ENCODE results near the gene FGF14.

DNA sequence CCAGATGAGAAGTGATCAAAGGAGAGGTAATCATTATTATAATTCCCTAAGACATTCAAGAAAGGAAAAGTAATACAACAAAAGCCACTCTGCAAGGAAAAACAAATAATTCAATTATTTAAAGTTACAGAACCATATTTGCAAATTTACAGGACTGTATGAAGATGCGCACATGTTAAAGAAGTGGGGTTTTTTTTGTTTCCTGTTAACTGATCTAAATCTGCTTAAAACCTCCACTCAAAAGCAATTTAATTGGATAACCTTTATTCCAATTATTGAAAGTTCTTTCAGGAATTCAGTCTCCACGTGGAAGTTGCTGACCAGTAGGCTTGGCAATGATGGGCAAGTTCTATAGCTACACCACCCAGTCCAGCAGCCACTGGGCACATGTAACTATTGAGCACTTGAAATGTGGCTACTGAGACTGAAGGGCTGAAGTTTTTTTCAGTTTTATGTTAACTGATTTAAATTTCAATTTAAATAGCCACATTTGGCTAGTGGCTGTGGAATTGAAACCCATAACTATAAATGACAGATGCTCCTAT lies 232.3 kb downstream of the FGF14 start:
- TF ChIP-seq, protein P1, sequence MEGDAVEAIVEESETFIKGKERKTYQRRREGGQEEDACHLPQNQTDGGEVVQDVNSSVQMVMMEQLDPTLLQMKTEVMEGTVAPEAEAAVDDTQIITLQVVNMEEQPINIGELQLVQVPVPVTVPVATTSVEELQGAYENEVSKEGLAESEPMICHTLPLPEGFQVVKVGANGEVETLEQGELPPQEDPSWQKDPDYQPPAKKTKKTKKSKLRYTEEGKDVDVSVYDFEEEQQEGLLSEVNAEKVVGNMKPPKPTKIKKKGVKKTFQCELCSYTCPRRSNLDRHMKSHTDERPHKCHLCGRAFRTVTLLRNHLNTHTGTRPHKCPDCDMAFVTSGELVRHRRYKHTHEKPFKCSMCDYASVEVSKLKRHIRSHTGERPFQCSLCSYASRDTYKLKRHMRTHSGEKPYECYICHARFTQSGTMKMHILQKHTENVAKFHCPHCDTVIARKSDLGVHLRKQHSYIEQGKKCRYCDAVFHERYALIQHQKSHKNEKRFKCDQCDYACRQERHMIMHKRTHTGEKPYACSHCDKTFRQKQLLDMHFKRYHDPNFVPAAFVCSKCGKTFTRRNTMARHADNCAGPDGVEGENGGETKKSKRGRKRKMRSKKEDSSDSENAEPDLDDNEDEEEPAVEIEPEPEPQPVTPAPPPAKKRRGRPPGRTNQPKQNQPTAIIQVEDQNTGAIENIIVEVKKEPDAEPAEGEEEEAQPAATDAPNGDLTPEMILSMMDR (IDR thresholded peaks at IDR 0.05), result no peak
- no peak for TF ChIP-seq POLR2A (IDR thresholded peaks at IDR 0.05)
- no peak for TF ChIP-seq EP300 (IDR thresholded peaks at IDR 0.05)
